ENCODE measurements around the gene AGXT.

AGXT gene

DNA sequence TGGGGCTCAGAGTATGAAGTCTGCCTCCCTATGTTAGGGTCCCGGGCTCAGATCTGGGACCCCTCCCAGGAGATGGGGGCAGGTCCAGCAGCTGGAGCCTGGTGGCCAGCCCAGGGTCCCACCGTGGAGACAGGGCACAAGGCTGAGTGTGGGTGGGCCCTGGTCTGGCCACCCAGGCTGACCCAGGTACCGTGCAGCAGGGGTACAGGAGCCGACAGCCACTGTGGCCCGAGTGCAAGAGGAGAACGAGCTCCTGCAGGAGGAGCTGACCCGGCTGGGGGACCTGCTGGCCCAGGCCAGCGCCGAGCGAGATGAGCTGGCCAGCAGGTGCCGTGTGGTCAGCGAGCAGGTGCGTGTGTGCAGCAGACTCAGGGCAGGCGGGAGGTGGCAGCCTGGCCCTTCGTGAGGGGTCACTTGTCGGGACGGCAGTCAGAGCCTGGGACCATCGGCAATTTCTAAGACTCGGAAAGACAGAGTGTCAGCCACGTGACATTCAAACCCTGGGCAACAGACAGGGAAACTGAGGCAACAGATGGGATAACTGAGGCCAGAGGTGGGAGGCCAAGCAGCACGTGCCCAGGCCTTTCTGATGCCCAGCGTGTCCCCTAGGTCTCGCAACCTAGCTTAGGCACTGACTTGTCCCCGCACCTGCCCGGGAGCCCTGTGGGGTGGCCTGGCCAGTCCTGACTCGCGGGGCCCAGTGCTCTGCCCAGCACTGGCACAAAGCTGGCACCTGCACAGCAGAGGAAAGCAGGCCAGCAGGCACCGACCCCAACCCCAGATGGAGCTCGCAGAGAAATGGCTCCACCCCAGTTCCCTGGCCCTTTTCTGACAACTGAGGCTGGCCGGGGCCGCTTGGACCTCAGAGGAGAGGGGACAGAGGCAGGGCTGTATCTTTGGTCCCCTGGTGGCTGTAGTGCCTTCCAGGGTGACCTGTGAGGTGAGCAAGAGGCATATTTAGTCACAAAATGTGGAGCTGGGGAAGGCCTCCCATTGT lies 51.5 kb downstream of the AGXT start:
- no peak for DNase-seq (ENCODE audit: low read depth)
- no peak for TF ChIP-seq CTCF (conservative IDR thresholded peaks at IDR 0.05; ENCODE audit: low read depth, low read length)
- no peak overlapping the region for H3K4me3 ChIP-seq (ENCODE audit: low read length)

- no peak for TF ChIP-seq CTCF (conservative IDR thresholded peaks at IDR 0.05; ENCODE audit: low read depth, low read length)
- H3K4me3 ChIP-seq (ENCODE audit: low read length): no peak overlapping the region
- no peak for DNase-seq (ENCODE audit: low read depth)
These were observed 52.2 kb downstream of the AGXT start for GRCh38 chr2:240920783-240921231.

DNA sequence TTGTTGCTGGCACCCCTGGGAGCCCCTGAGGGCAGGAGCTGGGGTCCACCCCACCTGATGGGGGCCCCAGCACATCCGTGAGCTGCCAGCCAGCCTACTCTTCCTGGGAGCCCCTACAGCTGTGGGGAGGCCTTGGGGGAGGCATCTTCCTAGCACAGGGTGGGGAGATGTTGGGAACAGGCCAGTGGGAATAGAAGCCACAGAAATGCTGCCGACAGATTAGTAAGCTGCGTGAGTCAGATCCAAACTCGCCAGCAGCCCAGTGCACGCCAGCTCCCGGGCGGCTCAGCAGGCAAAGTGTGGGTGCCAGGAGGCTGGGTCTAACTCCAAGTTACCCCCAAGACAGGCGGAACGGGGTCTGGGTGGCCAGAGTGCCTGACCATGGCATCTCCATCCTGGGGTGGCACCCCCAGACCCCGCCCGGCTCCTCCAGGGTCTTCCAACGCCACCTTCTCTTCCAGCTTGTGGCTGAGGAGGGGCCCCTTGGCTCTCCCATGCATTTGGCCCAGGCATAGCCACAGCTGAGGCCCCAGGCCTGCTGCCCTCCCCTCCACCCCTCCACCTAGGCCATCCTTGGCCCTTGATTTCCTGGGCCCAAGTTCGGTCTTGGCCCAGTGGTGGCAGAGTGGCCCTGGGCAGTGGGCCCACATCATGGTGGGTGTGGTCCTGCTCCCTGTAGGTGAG lies 52.8 kb downstream of the AGXT start:
- DNase-seq (ENCODE audit: low read depth): peak; percentile 70
- no peak for TF ChIP-seq CTCF (conservative IDR thresholded peaks at IDR 0.05; ENCODE audit: low read depth, low read length)
- H3K4me3 ChIP-seq (ENCODE audit: low read length): no peak overlapping the region

DNA sequence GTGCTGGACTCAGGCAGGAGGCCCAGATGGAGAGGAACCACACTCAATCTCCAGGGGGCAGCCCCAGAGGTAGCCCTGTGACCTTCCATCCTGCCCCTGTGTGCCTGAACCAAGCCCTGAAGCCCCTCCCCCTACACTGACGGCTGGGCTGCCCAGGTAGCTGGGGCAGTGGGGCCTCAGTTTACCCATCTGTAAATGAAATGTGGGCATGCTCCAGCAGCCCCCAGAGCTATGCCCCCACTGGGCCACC lies 53.3 kb downstream of the AGXT start:
- no peak for DNase-seq (ENCODE audit: low read depth)
- no peak for TF ChIP-seq CTCF (conservative IDR thresholded peaks at IDR 0.05; ENCODE audit: low read depth, low read length)
- no peak overlapping the region for H3K4me3 ChIP-seq (ENCODE audit: low read length)

GRCh38 chr2:240922245-240922981 lies 53.8 kb downstream of the AGXT start:
- DNase-seq (ENCODE audit: low read depth): no peak
- TF ChIP-seq CTCF (conservative IDR thresholded peaks at IDR 0.05; ENCODE audit: low read depth, low read length): no peak
- no peak overlapping the region for H3K4me3 ChIP-seq (ENCODE audit: low read length)

DNA sequence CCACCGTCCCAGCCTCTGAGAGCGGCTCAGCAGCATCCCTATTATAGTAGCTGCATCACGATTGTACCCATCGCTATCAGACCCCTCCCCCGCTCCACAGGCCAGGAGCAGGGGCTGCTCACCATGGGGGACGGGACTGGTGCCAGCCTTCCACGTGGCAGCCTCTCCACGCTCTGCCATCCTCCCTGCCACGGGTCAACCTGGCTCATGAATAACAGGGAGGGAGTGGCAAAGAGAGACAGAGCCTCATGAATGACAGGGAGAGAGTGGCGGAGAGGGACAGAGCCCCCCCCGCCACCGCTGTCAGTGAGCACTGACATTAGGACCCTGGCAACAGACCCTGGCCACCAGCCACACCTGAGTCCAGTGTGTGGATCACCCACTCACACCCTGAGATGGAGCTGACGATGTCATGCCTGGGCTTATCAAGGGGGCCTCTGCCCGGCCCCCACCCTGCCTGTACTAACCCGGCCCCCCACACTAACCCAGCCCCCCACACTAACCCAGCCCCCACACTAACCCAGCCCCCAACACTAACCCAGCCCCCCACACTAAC lies 54.4 kb downstream of the AGXT start:
- no peak overlapping the region for H3K4me3 ChIP-seq (ENCODE audit: low read length)
- TF ChIP-seq CTCF (conservative IDR thresholded peaks at IDR 0.05; ENCODE audit: low read depth, low read length): no peak
- DNase-seq (ENCODE audit: low read depth): no peak

Data from retinal pigment epithelial cell (primary cell).